ENCODE data around the gene SLC25A1.

DNA sequence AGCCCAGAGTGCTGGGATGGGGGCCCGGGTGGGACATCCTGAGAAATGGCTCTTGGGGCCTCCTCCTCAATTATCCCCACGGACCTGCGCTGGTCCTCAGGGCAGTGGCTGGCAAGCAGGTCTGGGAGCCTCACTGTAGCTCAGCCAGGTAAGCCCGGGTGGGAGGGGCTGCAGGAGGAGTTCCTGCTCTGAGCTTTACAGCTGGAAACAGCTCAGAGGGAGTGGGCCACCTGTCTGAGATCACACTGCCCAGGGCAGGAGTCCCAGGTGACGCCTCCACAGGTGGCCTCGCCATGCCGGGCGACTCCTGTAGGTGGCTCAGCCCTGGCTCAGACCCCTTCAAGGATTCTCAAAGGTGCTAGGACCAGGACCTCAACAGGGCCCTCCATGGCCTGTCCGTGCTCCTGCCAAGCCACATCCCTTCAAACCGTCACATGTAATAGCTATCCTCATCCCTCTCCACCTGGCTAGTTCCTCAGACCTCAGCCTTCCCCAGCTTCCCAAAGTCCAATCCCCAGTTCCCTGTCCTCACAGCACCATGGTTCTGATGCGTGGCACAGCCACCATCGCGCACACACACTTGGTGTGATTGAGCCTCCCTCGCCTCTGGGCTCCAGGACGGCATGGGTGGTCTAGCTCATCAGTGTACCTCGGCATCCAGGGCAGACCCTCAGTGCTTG, 51.1 kb downstream of the SLC25A1 start:
- no peak for TF ChIP-seq RFX5 (IDR thresholded peaks at IDR 0.05; ENCODE audit: low read depth, low read length)
- TF ChIP-seq POLR2A (IDR thresholded peaks at IDR 0.05; ENCODE audit: low read depth, low read length) = no peak
- TF ChIP-seq RAD21 (IDR thresholded peaks at IDR 0.05; ENCODE audit: low read length) = no peak
- TF ChIP-seq, protein P1, sequence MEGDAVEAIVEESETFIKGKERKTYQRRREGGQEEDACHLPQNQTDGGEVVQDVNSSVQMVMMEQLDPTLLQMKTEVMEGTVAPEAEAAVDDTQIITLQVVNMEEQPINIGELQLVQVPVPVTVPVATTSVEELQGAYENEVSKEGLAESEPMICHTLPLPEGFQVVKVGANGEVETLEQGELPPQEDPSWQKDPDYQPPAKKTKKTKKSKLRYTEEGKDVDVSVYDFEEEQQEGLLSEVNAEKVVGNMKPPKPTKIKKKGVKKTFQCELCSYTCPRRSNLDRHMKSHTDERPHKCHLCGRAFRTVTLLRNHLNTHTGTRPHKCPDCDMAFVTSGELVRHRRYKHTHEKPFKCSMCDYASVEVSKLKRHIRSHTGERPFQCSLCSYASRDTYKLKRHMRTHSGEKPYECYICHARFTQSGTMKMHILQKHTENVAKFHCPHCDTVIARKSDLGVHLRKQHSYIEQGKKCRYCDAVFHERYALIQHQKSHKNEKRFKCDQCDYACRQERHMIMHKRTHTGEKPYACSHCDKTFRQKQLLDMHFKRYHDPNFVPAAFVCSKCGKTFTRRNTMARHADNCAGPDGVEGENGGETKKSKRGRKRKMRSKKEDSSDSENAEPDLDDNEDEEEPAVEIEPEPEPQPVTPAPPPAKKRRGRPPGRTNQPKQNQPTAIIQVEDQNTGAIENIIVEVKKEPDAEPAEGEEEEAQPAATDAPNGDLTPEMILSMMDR (conservative IDR thresholded peaks at IDR 0.05; ENCODE audit: low read depth, low read length) = no peak
- no peak for TF ChIP-seq MAFK (IDR thresholded peaks at IDR 0.05; ENCODE audit: low read depth, low read length)
- TF ChIP-seq BHLHE40 (IDR thresholded peaks at IDR 0.05; ENCODE audit: low read depth, low read length) = no peak
- TF ChIP-seq RCOR1 (IDR thresholded peaks at IDR 0.05; ENCODE audit: insufficient replicate concordance, low read length) = no peak
- TF ChIP-seq, protein P2, sequence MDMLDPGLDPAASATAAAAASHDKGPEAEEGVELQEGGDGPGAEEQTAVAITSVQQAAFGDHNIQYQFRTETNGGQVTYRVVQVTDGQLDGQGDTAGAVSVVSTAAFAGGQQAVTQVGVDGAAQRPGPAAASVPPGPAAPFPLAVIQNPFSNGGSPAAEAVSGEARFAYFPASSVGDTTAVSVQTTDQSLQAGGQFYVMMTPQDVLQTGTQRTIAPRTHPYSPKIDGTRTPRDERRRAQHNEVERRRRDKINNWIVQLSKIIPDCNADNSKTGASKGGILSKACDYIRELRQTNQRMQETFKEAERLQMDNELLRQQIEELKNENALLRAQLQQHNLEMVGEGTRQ (IDR thresholded peaks at IDR 0.05; ENCODE audit: low read depth, low read length) = no peak
- no peak for TF ChIP-seq MAZ (IDR thresholded peaks at IDR 0.05; ENCODE audit: borderline replicate concordance, low read depth, low read length)
